ENCODE results near the gene IKZF4.

GRCh38 chr12:56079723-56080555 lies 59.1 kb downstream of the IKZF4 start, which contains the start of gene ERBB3:
- TF ChIP-seq CTCF (IDR thresholded peaks at IDR 0.05; ENCODE audit: insufficient read depth, low read length, poor library complexity, severe bottlenecking) (no peak), EZH2phosphoT487 (conservative IDR thresholded peaks at IDR 0.05; ENCODE audit: low read length) (no peak)

Data from SU-DHL-6 (cell line).